Ectodermal cell (in vitro differentiated cells): Measurements from ENCODE around the gene METTL18.

ENCODE experiments used
- H3K27ac ChIP-seq: 2 replicates; pipeline ENCODE4 v1.7.0; 2013; ENCODE audit warnings: mild to moderate bottlenecking, low read depth, low read length; ENCODE audit not compliant: insufficient read depth, poor library complexity, severe bottlenecking
- H3K27me3 ChIP-seq: 2 replicates; pipeline ENCODE4 v1.7.0; 2013; ENCODE audit warnings: mild to moderate bottlenecking, low read length; ENCODE audit not compliant: insufficient read depth, control insufficient read depth, poor library complexity, severe bottlenecking
- H3K36me3 ChIP-seq: one replicate; pipeline ENCODE4 v1.7.0; 2013; ENCODE audit warnings: low read length; ENCODE audit not compliant: control insufficient read depth, insufficient read depth
- H3K4me1 ChIP-seq: one replicate; pipeline ENCODE4 v1.7.0; 2013; ENCODE audit warnings: low read length; ENCODE audit not compliant: control insufficient read depth, insufficient read depth
- H3K4me3 ChIP-seq: 2 replicates; pipeline ENCODE4 v1.7.0; 2013; ENCODE audit warnings: low read depth, low read length, control low read depth; ENCODE audit not compliant: insufficient read depth
- H3K9me3 ChIP-seq: 2 replicates; pipeline ENCODE4 v1.7.0; 2013; ENCODE audit warnings: mild to moderate bottlenecking, low read length, moderate library complexity; ENCODE audit not compliant: control insufficient read depth
- WGBS, 2 experiments: methylation state at CpG; one replicate each; pipeline ENCODE4 v1.1.7; 2013; ENCODE audit warnings: missing lambda C conversion rate in 2 of 2; 5-methylcytosine and 5-hydroxymethylcytosine counted together

Gene METTL18

GRCh38 chr1:169788402-169788801 is 6.3 kb downstream of the METTL18 start:
- Histone ChIP-seq H3K4me3 (no peak overlapping the region), H3K27ac (no peak overlapping the region), H3K4me1 (no peaks in the 10 kb centered on the region), H3K27me3 (peaks cover 8% of the 10 kb centered on the region), H3K9me3 (no peaks in the 10 kb centered on the region), H3K36me3 (no peaks in the 10 kb centered on the region)
- 73 to 87% methylated on average over 2 of the region's 2 CpGs for WGBS, 2 experiments

- no peaks in the 10 kb centered on the region for H3K4me1 ChIP-seq
- WGBS, 2 experiments, result 87 to 91% methylated on average over 3 of the region's 3 CpGs
- H3K27me3 ChIP-seq, result peaks cover 8% of the 10 kb centered on the region
- H3K9me3 ChIP-seq, result no peaks in the 10 kb centered on the region
- no peak overlapping the region for H3K4me3 ChIP-seq
- no peak overlapping the region for H3K27ac ChIP-seq
- no peaks in the 10 kb centered on the region for H3K36me3 ChIP-seq
Measured at GRCh38 chr1:169786974-169787373, 7.7 kb downstream of the METTL18 start.

GRCh38 chr1:169785267-169785666 is 9.4 kb downstream of the METTL18 start:
- H3K27ac ChIP-seq, result no peak overlapping the region
- no peaks in the 10 kb centered on the region for H3K4me1 ChIP-seq
- H3K9me3 ChIP-seq, result no peaks in the 10 kb centered on the region
- H3K27me3 ChIP-seq, result peaks cover 8% of the 10 kb centered on the region
- no peaks in the 10 kb centered on the region for H3K36me3 ChIP-seq
- H3K4me3 ChIP-seq, result no peak overlapping the region
- 86 to 88% methylated on average over 6 of the region's 6 CpGs for WGBS, 2 experiments

DNA sequence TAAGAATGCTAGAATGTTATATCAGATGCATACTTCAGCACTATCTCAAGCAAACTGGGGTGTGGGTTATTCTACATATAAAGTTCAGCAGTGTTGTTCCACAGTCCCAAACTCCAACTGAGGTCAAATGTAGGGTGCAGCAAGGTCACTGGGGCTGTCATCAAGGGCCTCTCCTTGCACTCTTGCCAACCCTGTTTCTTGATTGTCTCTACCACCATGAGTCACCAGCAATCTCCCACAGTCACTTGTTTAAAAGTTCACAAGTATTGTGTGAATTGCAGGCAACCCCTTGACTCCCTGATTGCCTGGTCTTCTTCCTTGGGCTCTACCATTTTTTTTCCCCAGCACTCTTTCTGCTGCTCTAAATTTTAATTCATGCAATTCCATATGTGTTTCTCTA is 10.6 kb downstream of the METTL18 start:
- Histone ChIP-seq H3K36me3 (no peaks in the 10 kb centered on the region), H3K9me3 (no peaks in the 10 kb centered on the region), H3K27me3 (peaks cover 8% of the 10 kb centered on the region), H3K27ac (no peak overlapping the region), H3K4me1 (no peaks in the 10 kb centered on the region), H3K4me3 (no peak overlapping the region)

DNA sequence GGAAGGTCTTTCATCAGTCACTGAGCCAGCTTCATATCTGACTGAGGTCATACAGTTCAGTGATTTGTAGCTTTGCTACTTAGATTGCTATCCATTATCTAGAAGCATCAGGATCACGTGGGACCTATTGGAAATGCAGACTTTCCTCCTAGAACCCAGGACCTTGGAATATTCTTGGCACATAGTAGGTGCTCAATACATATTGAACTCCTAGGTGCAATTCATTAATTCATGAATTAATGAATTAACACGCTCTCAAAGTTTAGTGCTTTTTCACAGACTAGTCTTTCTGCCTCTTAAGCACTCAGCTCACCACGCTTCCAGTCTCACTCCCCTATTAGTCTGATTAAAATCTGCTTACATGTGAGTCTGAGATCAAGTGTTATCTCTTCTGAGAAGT is 12.1 kb downstream of the METTL18 start:
- Histone ChIP-seq H3K27me3 (peaks cover 5% of the 10 kb centered on the region), H3K27ac (no peak overlapping the region), H3K36me3 (no peaks in the 10 kb centered on the region), H3K9me3 (no peaks in the 10 kb centered on the region), H3K4me3 (no peak overlapping the region), H3K4me1 (no peaks in the 10 kb centered on the region)
- 93 to 94% methylated on average over 3 of the region's 3 CpGs for WGBS, 2 experiments

DNA sequence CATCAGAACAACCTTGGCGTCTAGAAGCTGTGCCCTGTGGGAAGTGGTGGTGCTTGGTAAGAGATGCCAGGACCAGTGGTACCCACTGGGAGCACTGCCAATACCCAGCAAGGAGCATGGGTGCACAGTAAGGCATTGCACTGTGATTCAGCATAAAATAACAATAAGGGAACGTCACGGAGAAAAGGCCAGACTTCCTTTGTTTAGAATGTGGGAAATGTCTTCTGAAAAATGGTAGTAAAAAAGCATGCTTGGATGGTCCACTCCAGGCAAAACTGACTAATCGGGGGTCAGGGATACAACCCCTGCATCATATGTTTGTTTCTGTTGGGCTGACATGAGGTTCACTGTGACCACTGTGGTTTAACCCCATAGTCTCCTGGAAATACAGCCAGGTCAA is 14.7 kb downstream of the METTL18 start:
- WGBS, 2 experiments, result 89 to 93% methylated on average over 4 of the region's 4 CpGs
- Histone ChIP-seq H3K9me3 (no peaks in the 10 kb centered on the region), H3K4me1 (no peaks in the 10 kb centered on the region), H3K36me3 (no peaks in the 10 kb centered on the region), H3K4me3 (no peak overlapping the region), H3K27me3 (no peaks in the 10 kb centered on the region), H3K27ac (no peak overlapping the region)

DNA sequence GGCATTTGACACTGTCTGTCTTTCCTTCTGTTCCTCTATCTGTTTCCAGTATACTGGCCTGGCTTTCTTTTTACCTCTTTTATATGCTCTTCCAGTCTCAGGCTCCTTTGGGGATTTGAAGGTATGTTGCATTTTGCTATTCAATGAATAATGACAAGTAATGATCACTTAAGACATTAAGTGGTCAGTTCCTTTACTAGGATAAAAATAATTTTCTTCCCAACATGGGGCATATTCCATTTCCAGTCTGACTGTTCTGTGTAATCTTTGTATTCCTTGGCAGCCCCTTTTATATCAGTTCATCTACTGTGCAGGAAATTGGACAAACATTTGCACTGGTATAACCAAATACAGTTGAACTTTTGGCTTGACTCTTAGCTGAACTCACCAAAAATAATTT is 15.6 kb downstream of the METTL18 start:
- H3K4me3 ChIP-seq, result no peak overlapping the region
- H3K27me3 ChIP-seq, result no peaks in the 10 kb centered on the region
- no peaks in the 10 kb centered on the region for H3K9me3 ChIP-seq
- H3K4me1 ChIP-seq, result no peaks in the 10 kb centered on the region
- no peaks in the 10 kb centered on the region for H3K36me3 ChIP-seq
- H3K27ac ChIP-seq, result no peak overlapping the region

- H3K36me3 ChIP-seq, result no peaks in the 10 kb centered on the region
- no peaks in the 10 kb centered on the region for H3K9me3 ChIP-seq
- no peaks in the 10 kb centered on the region for H3K27me3 ChIP-seq
- no peak overlapping the region for H3K4me3 ChIP-seq
- 86 to 90% methylated on average over 3 of the region's 3 CpGs for WGBS, 2 experiments
- no peaks in the 10 kb centered on the region for H3K4me1 ChIP-seq
- no peak overlapping the region for H3K27ac ChIP-seq
Measured at GRCh38 chr1:169776440-169776839, 18.3 kb downstream of the METTL18 start.

GRCh38 chr1:169768161-169768560 is 26.5 kb downstream of the METTL18 start:
- 91 to 97% methylated on average over 2 of the region's 2 CpGs for WGBS, 2 experiments

GRCh38 chr1:169765580-169766331 is 29.0 kb downstream of the METTL18 start:
- Histone ChIP-seq H3K4me1 (no peaks in the 10 kb centered on the region), H3K9me3 (no peaks in the 10 kb centered on the region), H3K36me3 (no peaks in the 10 kb centered on the region), H3K4me3 (no peak overlapping the region), H3K27me3 (no peaks in the 10 kb centered on the region), H3K27ac (no peak overlapping the region)
- 88 to 90% methylated on average over 4 to 6 of the region's 7 CpGs for WGBS, 2 experiments

More at GRCh38 chr1:169768161-169768560, 26.5 kb downstream of the METTL18 start:
- no peaks in the 10 kb centered on the region for H3K9me3 ChIP-seq
- H3K27ac ChIP-seq, result no peak overlapping the region
- H3K4me3 ChIP-seq, result no peak overlapping the region
- no peaks in the 10 kb centered on the region for H3K27me3 ChIP-seq
- H3K4me1 ChIP-seq, result no peaks in the 10 kb centered on the region
- no peaks in the 10 kb centered on the region for H3K36me3 ChIP-seq

DNA sequence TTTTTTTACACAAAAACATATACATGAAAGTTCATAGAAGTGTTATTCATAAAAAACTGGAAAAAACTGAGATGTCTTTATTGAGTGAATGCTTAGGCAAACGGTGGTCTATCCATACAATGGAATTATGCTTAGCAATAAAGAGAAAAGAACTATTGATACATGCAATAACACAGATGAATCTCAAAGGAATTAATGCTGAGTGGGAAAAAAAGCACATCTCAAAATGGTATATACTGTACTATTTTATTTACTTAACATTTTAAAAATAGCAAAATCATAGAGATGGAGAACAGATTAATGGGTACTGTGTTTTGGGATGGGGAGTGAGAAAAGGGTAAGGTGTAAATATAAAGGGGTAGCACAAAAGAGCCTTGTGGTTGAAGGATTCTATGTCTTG is 29.8 kb downstream of the METTL18 start:
- Histone ChIP-seq H3K9me3 (no peaks in the 10 kb centered on the region), H3K4me3 (no peak overlapping the region), H3K36me3 (no peaks in the 10 kb centered on the region), H3K27ac (no peak overlapping the region), H3K4me1 (no peaks in the 10 kb centered on the region), H3K27me3 (no peaks in the 10 kb centered on the region)
- 86% methylated on average over 1 of the region's 1 CpG; no CpG with 5 or more reads in 1 of the 2 experiments for WGBS, 2 experiments
